ENCODE measurements around the gene ACER2. TPM values are rescaled to one million over a fixed set of nuclear protein-coding genes. Genes with fewer than 3 reads are reported as not detected.
"Not testable (repeated sequence)": the region's sequence is repeated elsewhere in the genome, so short reads cannot be mapped to it uniquely, and the experiment has no call there.

Gene ACER2
- total and polyA plus RNA-seq, 8 donors: 2.7 to 8.1 (median 3.1) TPM

GRCh38 chr9:19379697-19380046 is 29.1 kb upstream of the ACER2 start:
- Histone ChIP-seq H3K4me3 (peak overlapping the region; percentile 64 to 73), H3K27ac (peak overlapping the region; percentile 89 to 95), H3K4me1 (peaks cover 18 to 30% of the 10 kb centered on the region in 2 donors), H3K27me3 (no peaks in the 10 kb centered on the region), H3K36me3 (peaks cover 7 to 45% of the 10 kb centered on the region in 2 donors), H3K9me3 (no peaks in the 10 kb centered on the region)
- ATAC-seq (peak; percentile 57), DNase-seq (peak in 3 of 4 donors; percentile 39 to 83 (median 44))
- TF ChIP-seq CTCF (IDR thresholded peaks at IDR 0.05): no peak
- intact Hi-C loops (cut with DNase I): no loop called here

GRCh38 chr9:19380826-19381075 is 28.1 kb upstream of the ACER2 start:
- peaks cover 5 to 34% of the 10 kb centered on the region in 2 donors for H3K36me3 ChIP-seq
- intact Hi-C loops (cut with DNase I): no loop called here
- ATAC-seq: no peak
- H3K9me3 ChIP-seq: no peaks in the 10 kb centered on the region
- TF ChIP-seq CTCF (IDR thresholded peaks at IDR 0.05): no peak
- H3K27me3 ChIP-seq: no peaks in the 10 kb centered on the region
- H3K4me3 ChIP-seq: peak overlapping the region; percentile 64 to 73
- no peak for DNase-seq
- H3K27ac ChIP-seq: peak overlapping the region; percentile 89 to 95
- peaks cover 18 to 30% of the 10 kb centered on the region in 2 donors for H3K4me1 ChIP-seq

GRCh38 chr9:19381656-19382055 is 27.2 kb upstream of the ACER2 start:
- no peak for DNase-seq
- Histone ChIP-seq H3K27me3 (no peaks in the 10 kb centered on the region), H3K4me1 (peaks cover 18 to 29% of the 10 kb centered on the region in 2 donors), H3K27ac (no peak overlapping the region), H3K4me3 (no peak overlapping the region), H3K36me3 (peaks cover 0 to 25% of the 10 kb centered on the region in 2 donors), H3K9me3 (no peaks in the 10 kb centered on the region)
- ATAC-seq: no peak
- intact Hi-C loops (cut with DNase I): no loop called here
- TF ChIP-seq CTCF (IDR thresholded peaks at IDR 0.05): no peak

GRCh38 chr9:19385212-19385611 is 23.6 kb upstream of the ACER2 start:
- H3K36me3 ChIP-seq; H3K27ac ChIP-seq; ATAC-seq; H3K4me3 ChIP-seq; H3K27me3 ChIP-seq; H3K9me3 ChIP-seq; intact Hi-C loops (cut with DNase I); H3K4me1 ChIP-seq: not testable (repeated sequence)
- peak in 1 of 4 donors; percentile 41 for DNase-seq

- no peaks in the 10 kb centered on the region for H3K9me3 ChIP-seq
- no peak overlapping the region for H3K27ac ChIP-seq
- H3K4me1 ChIP-seq: no peaks in the 10 kb centered on the region
- ATAC-seq (no peak), DNase-seq (no peak)
- intact Hi-C loops (cut with DNase I): no loop called here
- H3K4me3 ChIP-seq: no peak overlapping the region
- H3K36me3 ChIP-seq: no peaks in the 10 kb centered on the region
- no peaks in the 10 kb centered on the region for H3K27me3 ChIP-seq
- no peak for TF ChIP-seq CTCF (IDR thresholded peaks at IDR 0.05)
Observed at GRCh38 chr9:19385786-19386501, 22.9 kb upstream of the ACER2 start.

GRCh38 chr9:19386502-19387044 is 22.2 kb upstream of the ACER2 start:
- no peaks in the 10 kb centered on the region for H3K9me3 ChIP-seq
- no peak for TF ChIP-seq CTCF (IDR thresholded peaks at IDR 0.05)
- DNase-seq (no peak), ATAC-seq (no peak)
- H3K4me3 ChIP-seq: no peak overlapping the region
- no peak overlapping the region for H3K27ac ChIP-seq
- no peaks in the 10 kb centered on the region for H3K27me3 ChIP-seq
- intact Hi-C loops (cut with DNase I): no loop called here
- H3K4me1 ChIP-seq: no peaks in the 10 kb centered on the region
- no peaks in the 10 kb centered on the region for H3K36me3 ChIP-seq

All from left lung (tissue), 10 donors.